Stimulated activated CD4-positive, alpha-beta T cell treated with anti-CD3 and anti-CD28 coated beads, TNF-alpha, amount 100 ng/mL, for 24 hours (primary cell): ENCODE measurements around the gene GMPS.
A peak's percentile ranks its signal among the peaks of the same experiment; 100 is the strongest.
"Not testable (repeated sequence)": the region's sequence is repeated elsewhere in the genome, so short reads cannot be mapped to it uniquely, and the experiment has no call there.

Experiments
- DNase-seq, 3 experiments: peaks; one replicate each; pipeline ENCODE4 v3.0.0-alpha.2; 2020; ENCODE audit warnings: low read depth in 3 of 3

Gene GMPS

DNA sequence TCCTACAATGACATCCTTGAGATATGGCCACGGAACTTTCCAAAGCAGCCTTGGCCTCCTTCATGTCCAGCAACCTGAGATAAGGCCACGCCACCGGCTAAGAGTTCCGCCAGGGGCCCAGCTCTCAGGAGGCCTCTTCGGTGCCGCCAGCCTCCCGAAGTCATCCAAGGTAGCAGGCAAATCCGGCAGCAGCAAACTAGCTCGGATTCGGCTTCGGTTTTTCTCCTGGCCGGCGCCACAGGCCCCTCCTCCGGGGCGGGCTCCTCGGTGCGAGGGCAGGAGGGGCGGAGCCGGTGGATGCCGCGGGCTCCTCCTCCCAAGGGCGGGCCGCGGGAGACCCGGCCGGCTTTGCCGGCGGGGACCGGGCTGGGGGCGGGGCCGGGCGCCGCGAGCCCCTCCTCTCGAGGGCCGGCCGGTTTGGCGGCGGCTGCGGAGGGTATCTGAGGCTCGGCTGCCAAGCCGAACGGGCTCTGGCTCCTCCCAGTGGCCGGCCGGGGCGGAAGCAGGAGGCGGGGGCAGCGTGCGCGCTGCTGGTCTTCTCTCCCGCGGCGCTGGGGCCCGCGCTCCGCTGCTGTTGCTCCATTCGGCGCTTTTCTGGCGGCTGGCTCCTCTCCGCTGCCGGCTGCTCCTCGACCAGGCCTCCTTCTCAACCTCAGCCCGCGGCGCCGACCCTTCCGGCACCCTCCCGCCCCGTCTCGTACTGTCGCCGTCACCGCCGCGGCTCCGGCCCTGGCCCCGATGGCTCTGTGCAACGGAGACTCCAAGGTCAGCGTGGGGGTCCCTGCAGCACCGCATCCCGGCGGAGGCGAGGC, at the start of gene GMPS:
Gene GMPS (plus strand): TSS at position 518 of the 812 bp plus-strand sequence. CDS start 221 bp downstream, at position 739.
- peak; percentile 89 to 94 (median 91) for DNase-seq

DNA sequence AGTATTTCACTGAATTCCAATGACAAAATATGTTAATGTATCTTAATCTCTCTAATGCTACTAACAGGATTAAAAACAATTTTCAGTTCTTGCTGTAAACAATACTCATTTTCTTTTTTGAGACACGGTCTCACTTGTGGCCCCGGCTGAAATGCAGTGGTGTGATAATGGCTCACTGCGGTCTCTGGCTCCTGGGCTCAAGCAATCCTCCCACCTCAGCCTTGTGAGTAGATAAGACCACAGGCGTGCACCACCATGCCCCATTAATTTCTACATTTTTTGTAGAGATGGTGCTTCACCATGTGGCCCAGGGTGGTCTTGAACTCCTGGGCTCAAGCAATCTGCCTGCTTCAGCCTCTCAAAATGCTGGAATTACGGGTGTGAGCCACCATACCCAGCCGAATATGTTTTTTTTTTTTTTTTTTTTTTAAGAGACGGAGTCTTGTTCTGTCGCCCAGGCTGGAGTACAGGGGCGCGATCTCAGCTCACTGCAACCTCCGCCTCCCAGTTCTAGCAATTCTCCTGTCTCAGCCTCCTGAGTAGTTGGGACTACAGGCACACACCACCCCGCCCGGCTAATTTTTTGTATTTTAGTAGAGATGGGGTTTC, 41.9 kb upstream of the GMPS start:
- DNase-seq = not testable (repeated sequence)

DNA sequence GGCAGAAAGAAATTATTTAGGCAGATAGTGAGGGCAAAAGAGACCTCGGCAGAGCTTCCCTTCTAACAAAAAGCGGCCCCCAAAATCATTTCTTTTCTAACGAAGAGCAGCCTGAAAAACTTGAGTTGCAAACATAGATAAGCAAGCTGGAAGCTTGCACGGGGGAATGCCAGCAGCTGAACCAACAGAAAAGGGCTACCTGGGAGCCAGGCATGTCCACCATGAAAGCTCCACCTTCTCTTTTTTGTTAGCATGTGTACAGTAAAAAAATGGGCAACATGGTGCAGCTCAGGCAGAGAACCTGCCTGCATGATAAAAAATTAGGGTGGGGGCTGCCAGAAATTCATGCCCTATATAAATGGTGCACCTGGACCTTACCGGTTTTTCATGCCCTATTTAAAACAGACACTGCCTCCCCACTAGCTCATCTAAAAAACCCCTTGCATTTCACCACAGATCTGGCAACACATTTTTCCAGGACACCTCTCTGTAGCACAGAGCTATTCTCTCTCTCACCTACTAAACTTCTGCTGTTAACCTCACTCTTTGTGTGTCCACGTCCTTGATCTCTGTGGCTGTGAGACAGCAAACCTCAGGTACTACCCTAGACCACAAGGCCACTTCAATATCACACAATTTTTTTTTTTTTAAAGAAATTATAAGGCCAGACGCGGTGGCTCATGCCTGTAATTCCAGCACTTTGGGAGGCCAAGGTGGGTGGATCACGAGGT, 34.9 kb upstream of the GMPS start:
- DNase-seq = no peak

DNA sequence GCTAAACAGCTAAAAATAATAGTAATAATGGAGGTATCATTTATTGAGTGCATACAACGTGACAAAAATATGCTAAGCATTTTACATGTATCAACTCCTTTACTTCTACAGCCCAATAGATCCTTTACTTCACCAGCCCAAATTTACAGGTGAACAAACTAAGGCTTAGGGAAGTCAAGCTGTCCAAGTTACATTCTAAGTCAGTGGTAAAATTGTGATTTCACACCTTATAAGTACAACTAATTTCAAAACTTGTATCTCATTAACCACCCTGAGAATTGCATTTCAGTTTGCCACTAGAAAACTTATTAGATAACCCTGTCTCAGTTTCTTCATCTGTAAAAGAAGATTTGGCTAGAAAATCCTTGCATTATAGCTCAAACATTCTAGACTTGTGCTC, 26.9 kb upstream of the GMPS start:
- no peak for DNase-seq

DNA sequence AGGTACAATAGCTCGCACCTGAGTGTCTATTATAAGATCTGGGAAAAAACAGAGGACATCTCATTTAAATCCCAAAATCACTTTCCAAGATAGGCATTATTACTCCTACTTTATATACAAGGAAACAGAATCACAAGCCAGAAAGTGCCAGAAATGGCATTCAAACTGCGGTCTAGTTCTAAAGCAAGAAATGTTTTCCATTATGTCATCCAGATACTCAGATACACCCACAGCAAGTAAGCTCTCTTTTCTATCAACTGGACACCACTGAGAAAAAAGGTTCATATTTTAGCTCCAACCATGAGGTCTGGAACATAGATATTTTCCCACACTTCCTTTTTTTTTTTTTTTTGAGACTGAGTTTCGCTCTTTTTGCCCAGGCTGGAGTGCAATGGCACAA, 24.3 kb upstream of the GMPS start:
- no peak for DNase-seq

DNA sequence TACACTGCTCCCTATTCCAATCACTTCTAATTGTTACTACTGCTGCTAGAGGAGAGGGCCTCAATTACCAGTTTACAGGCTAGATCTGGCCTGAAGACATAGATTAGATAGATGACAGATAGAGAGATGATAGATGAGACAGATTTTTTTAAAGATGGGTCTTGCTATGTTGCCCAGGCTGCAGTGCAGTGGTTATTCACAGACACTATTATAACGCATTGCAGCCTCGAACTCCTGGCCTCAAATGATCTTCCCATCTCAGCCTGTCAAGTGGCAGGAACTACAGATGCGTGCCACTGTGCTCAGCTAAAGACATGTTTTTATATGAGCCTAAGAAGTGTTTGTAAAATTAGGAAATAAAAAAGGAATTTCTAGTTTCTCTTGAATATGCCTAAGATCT, 22.5 kb upstream of the GMPS start:
- DNase-seq = no peak

DNA sequence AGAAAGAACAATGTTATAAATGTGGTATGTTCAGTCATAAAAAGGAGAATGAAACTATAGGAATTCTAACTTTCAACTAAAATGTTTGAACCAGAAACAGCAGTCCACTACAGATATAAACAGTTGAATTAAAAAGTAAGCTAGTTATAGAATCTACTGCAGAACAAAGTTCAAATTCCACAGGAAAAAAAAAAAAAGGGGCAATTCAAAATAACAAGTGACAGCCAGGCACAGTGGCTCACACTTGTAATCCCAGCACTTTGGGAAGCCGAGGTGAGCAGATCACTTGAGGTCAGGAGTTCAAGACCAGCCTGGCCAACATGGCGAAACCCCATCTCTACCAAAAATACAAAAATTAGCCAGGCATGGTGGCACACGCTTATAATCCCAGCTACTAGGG, 21.0 kb upstream of the GMPS start:
- DNase-seq = not testable (repeated sequence)

DNA sequence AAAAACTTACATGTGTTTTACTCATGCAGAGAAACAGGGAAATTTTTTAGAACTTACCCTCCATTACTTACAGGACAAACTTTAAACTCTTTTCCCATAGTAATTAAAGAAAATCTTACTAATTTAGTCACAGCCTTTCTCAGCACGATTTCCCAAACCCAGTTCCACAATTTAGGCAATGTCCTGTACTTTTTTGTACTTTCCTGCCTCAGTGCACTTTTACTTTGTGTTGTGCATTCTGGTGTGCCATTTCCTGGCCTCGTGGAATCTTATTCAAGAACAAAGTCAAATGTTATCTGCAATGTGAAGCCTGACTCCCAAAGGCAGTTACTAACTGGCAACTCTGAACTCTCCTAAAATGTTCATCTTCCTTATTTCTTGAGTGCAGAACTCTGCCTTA, 18.1 kb upstream of the GMPS start:
- DNase-seq = no peak

DNA sequence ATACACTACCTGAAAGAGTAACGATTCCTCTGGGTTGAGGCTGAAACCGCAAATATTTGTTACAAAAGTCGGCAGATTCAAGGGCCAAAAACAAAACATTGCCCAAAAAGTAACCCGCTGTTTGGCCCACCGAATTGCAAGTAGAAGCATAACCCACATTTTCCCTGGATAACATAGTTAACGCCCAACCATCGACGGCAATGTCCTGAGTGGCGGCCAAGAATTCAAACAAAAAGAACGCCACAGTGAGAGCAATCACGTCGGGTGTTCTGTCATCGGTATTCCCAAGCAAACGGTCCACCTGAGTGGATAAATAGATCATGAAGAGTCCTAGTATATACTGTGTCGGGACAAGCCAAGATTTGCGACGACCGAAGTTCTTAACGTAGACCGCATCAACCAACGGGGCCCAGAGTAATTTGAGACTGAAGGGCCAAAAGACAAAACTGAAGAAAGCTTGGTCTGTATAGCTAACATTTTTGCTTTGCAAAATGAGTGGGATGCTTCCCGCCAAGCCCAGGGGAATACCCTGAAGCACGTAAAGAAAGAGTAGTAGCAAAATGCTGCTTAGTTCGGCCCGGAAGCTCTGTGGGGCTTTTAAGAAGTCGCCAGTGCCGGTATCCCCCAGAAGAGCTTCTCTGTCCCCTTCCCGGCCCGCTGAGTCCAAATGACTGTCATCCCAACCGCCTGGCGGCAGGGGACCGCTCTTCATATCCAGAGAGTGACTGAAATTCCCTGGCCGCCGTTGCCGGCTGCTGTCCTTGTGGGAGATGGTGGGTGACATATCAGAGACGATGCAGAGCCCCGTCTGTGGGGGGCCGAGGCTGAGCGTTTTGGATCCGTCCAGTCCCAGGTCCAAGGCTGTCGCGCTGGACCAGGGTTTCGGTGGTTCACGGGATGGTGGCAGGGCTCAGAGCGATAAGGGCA, 17.0 kb upstream of the GMPS start:
- DNase-seq = peak in 1 of 3 experiments; percentile 25

DNA sequence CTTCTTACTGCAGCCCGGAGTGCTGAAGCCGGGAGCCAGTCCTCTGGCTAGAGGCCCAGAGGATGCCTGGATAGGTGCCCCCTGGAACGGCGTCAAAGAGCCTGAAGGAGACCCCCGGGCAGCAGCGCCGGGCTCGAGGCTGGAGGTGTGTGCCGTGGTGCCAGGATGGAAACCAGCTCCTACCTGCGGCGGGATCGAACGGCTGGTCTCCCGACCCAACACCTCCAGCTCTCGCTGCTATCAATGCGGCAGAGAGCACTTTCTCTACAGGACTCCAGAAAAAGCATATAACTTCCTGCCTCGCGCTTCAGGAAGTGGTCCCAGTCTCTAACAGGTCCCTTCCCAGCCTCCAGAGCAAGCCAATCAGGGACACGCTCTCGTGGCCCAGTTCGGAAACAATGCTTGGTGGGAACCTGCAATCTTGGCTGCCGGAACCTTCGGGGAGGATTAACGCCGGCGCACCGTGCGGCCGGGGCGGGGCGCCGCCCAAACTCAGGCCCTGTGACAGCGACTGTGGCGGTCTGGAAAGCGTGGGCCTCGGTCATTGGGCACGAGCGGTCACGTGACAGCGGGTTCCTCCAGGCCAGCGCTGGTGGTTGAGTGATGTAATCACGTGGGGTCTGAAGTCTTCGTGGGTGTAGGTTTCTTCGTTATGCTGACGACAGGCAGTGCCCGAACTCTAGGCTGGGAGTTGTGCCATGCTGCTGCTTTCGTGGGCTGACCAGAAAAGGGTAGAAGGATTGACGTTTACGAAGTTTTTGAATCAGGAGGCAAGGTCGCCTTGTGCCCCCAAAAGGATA, 16.1 kb upstream of the GMPS start, which contains the start of gene SLC33A1:
Gene SLC33A1 (minus strand): TSS at position 287 of the 800 bp plus-strand sequence. CDS start 430 bp downstream, outside the sequence.
- DNase-seq = peak; percentile 95 to 98 (median 97)

DNA sequence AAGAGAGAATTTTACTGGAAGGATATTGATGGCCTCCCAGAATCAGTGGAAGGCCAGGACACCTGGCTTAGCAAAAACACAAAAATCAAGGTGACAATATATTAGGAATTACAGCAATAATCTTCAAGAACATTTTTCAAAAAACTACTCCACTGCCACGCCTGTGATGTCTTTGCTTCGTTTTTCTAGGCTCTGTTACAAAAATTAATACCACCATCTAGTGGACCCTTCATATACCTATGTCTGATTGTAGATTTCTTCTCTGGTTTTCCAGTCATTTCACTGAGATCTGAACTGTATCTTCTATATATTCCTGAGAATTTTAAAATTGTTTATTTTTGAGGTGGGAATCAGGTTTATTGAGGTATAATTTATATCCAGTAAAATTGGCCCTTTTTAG, 10.6 kb upstream of the GMPS start:
- no peak for DNase-seq

DNA sequence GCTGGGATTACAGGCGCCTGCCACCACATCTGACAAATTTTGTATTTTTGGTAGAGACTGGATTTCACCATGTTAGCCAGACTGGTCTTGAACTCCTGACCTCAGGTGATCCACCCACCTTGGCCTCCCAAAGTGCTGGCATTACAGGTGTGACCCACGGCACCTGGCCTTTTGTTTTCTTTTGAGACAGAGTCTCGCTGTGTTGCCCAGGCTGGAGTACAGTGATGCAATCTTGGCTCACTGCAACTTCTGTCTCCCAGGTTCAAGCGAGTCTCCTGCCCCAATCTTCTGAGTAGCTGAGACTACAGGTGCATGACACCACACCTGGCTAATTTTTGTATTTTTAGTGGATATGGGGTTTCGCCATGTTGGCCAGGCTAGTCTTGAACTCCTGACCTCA, 10.0 kb upstream of the GMPS start:
- not testable (repeated sequence) for DNase-seq

DNA sequence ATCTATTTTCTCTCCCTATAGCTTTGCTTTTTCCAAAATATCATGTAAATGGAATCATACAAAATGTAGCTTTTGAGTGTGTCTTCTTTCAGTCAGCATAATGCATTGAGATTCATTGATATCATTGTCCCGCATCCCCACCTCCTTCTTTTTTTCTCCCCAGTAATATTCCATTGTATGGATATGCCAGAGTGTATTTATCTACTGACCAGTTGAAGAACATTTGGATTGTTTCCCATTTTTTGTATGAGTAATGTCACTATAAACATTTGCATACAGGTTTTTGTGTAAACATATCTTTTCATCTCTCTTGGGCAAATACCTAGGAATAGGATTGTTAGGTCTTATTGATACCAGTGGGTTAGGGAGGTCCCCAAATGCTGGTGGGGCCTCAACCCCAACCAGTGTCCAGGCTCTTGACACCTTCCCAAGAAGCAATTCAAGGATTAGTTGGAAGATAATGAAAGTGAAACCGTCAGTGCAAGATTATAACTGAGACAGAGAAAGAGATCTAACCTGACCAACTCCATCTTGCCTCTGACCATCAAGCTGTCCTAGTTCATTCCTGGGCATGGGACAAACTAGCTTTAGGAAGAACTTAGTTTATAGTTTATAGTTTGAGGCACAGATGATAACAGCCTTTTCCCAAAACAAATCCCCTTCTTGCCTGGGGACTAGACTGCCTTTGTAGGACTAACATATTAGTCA, 8.8 kb upstream of the GMPS start:
- no peak for DNase-seq

DNA sequence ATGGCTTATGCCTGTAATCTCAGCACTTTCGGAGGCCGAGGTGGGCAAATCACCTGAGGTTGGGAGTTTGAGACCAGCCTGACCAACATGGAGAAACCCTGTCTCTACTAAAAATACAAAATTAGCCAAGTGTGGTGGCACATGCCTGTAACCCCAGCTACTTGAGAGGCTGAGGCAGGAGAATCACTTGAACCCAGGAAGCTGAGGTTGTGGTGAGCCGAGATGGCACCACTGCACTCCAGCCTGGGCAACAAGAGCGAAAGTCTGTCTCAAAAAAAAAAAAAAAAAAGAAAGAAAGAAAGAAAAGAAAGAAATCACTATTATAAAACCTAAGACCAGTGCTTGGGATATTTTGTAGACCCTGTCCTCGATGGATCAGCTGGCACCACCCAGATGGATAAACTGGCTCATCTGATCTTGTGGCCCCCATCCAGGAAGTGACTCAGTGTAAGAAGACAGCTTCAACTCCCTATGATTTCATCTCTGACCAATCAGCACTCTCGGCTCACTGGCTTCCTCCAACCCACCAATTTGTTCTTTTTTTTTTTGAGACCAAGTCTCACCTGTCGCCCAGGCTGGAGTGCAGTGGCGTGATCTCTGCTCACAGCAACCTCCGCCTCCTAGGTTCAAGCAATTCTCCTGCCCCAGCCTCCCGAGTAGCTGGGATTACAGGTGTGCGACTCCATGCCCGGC, 8.0 kb upstream of the GMPS start:
- DNase-seq = peak; percentile 11 to 42 (median 40)

DNA sequence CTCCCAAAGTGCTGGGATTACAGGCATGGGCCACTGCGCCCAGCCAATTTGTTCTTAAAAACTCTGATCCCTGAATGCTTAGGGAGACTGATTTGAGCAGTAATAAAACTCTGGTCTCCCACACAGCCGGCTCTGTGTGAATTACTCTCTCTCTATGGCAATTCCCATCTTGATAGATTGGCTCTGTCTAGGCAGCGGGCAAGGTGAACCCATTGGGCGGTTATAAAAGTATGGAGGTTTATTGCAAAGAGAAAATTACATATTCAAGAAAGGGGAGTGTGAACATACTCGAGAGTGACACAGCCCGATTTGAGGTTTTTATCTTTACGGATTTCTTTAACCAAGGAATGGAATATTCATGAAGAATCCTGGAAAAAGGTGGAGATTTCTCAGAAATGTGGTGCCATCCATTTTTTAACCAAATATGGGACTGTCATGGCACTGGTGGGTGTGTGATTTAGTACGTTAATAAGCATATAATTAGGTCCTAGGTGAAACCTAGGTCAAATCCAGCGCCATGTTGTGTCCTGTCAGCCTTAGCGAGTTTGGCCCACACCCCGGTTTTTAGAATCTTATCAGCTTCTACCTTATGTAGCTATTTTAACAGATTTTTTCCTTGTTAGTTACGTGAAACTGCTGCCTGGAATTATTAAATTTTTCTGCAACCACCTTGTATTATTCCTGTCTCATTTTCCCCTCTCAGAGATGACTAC, 7.2 kb upstream of the GMPS start:
- no peak for DNase-seq

DNA sequence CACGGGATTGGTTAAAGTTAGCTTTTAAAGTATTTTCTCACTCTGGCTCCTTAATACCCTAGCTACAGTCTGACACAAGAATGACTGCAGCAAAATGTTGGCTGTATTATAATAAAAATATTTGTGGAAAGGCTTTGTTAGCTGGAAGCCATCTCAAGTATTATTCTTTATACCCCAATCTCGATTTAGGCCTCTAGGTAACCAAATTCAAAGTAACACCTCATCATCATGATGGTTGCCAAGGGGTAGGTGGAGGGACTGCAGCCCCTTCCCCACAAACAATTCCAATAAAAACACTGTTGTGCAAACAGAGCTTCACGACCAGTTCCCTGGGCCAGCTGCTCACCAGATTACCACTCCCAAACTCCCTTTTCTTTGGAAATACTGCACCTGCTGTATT, 759 bp upstream of the GMPS start:
- DNase-seq = no peak

DNA sequence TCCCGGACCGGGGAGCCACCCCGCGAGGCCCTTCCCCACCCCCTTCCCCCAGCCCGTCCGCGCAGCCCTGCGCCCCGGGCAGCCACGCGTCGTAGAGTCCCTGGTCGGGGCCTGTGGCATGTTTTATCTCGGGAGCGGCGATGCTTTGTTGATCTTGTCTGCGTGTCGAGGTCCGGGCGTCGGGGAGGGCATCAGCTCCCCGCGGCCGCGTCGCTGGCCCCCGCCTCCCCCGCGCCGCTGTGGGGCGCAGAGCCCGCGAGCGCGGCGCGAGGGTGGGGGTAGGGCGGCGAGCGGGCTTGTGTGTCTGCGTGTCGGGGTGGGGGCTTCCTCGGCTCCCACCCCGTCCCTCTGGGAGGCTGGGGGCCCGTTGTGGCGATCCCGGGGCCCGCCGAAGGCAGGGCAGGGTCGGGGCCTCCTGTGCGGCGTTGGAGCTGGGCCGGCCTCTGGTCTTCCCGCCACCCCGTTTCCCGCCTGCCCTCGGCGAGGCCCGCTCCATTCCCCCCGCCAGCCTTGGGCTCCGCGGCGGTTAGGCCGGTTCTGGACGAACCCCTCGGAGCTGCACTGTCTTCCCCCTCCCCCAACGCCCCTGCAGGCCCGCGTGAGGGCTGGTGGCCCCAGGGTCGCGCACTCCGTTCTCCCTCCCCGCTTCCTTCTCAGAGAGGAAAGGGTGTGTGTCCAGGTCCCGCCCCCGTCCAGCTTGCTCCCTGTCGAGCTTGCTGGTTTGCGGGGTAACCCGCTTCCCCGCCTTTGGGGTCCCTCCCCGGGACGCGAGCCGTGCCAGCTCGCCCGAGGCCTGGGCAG, 695 bp downstream of the GMPS start:
- DNase-seq = peak; percentile 14 to 48 (median 17)

DNA sequence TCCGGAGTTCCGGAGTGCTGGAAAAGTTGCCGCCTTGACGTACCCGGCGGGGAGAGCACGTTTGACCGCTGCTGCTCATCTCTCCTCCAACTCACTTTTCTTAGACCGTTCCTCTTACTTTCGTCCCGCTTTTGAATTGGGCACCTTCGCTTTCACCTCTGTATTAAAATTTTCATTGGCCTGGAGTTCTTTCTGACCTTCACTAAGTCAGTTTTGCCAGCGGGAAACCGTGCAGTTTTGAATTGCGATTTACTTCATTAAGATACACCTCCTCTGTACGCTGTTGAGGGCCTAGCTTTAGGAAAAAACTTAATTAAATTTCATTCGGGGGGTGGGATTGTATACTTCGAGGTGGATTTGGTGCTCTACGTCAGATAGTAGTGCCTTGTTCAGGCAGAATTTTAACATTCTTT, 1.3 kb downstream of the GMPS start:
- DNase-seq = no peak
